NCI-H526 treated with DMSO at 0.1 percent for 48 hours (cell line): ENCODE data around the gene ZNF784.
A peak's percentile ranks its signal among the peaks of the same experiment; 100 is the strongest.
"Not testable (repeated sequence)": the region's sequence is repeated elsewhere in the genome, so short reads cannot be mapped to it uniquely, and the experiment has no call there.

Source experiments
- DNase-seq: peaks from one replicate; lab custom pipeline; 2025; lab: John Stamatoyannopoulos, UW

The ZNF784 gene

DNA sequence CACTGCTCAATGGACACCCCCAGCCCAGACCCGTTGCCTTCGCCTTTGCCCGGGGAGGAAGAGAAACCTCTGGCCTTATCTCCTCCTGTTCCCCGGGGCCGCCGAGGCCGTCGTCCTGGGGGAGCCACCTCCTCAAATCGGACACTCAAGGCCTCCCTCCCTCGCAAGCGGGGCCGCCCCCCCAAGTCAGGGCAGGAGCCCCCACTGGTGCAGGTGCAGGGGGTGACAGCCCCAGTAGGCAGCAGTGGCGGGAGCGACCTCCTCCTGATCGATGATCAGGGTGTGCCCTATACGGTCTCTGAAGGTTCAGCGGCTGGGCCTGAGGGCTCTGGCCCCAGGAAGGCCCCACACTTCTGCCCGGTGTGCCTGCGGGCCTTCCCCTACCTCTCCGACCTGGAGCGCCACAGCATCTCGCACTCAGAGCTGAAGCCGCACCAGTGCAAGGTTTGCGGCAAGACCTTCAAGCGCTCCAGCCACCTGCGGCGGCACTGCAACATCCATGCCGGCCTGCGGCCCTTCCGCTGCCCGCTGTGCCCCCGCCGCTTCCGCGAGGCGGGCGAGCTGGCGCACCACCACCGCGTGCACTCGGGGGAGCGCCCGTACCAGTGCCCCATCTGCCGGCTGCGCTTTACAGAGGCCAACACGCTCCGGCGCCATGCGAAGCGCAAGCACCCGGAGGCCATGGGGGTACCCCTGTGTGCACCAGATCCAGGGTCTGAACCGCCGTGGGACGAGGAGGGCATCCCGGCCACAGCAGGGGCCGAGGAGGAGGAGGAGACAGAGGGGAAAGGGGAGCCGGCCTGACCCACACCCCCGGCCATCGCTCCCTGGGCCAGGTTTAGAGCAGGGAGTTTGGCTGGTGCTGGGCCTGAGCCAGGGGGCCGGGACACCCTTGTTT is 22.0 kb downstream of the ZNF784 start:
- DNase-seq: no peak

DNA sequence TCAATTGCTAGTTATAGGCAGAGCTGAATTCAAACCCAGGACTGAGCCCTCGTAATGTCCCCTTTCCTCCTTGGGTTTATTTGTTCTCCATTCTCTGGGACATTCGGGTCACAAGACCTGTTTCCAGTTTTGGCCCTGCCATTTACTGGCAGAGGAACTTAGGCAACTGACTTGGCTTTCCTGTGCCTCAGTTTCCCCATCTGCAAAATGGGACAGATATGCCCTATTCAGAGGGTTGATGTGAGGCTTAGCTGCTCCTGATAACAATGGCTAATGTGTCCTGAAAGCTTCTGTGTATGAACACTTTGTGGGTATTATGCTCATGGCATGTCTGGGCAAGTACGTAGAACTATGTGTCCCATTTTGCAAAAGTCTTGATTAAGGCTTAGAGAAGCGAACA is 23.3 kb downstream of the ZNF784 start:
- no peak for DNase-seq

DNA sequence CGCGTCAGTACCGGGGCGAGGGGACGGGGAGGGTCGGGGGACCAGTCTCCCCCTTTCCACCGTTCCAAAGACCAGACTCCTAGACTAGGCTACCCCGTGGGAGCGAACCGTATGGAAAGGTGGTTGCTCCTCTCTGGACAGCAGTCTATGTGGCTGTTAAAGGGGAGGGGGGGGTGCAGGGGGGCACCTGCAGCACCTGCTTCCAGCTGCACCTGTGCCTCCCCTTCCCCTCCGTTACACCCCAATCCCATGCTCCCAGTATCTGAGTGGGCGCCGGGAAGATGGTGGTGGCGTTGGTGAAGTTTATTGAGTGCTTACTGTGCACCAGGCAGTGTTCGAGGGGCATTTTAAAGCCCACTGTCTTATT is 23.7 kb downstream of the ZNF784 start:
- no peak for DNase-seq

DNA sequence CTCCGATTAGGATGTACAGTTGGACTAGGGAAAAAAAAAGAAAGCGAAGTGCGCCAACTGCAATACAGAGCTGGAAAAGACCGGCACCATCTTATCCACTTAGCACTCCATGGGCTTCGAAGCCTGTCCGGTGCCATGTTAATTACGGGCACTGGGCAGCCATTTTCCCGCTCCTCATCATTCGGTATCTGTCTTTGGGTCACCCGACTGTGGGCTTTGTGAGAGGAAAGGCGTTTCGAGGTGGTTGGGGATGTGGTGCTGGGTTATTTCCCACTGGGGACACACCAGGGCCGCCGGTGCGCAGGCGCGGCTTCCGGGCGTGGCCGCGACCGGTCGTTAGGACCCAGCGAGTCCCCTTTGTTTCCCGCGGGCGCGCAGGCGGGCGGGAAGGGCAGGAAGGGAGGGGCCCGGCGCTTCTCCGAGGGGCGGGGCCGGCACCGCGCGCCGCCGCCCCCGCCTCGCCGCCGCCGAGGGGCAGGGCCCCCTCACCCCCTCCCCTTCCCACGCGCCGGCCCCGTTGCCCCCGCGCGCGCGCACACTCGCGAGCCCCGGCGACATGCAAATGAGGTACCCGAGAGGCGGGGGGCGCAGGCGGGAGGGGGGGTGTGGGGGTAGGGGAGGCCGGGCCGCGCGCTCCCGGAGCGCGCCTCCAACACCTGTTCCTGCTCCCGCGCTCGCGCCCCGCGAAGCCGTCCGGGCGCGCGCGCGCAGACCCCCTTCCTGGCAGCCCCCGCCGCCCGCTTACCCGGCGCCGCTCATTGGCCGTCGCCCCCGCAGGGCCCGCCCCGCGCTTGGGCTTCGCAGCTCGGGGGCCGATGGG is 24.3 kb downstream of the ZNF784 start, which contains the start of gene ZNF524:
TSS of gene ZNF524 (plus strand) at position 447 of the 820 bp plus-strand sequence. CDS start 1,825 bp downstream, outside the sequence.
- peak; percentile 98 for DNase-seq

DNA sequence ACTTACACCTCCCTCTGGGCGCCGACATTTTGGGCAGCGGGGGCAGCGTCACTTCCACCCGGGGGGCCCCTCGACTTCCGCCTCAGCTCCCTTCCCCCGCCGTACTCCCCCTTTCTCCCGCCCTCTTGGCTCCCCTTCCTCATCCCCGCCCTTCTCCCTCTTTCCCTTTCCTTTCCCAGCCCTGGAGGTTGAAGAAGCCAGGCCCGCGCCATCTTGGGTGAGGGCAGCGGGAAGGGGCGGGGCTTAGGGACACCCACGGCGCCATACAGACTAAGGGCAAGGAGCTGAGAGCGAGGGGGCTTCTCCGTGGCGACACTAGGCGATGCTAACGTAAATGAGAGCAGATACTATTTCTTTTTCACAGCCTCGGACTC is 24.9 kb downstream of the ZNF784 start, which contains the start of gene FIZ1:
TSS of gene FIZ1 (minus strand) at position 50 of the 374 bp plus-strand sequence. CDS start 1,652 bp downstream, outside the sequence.
- peak; percentile 98 for DNase-seq

DNA sequence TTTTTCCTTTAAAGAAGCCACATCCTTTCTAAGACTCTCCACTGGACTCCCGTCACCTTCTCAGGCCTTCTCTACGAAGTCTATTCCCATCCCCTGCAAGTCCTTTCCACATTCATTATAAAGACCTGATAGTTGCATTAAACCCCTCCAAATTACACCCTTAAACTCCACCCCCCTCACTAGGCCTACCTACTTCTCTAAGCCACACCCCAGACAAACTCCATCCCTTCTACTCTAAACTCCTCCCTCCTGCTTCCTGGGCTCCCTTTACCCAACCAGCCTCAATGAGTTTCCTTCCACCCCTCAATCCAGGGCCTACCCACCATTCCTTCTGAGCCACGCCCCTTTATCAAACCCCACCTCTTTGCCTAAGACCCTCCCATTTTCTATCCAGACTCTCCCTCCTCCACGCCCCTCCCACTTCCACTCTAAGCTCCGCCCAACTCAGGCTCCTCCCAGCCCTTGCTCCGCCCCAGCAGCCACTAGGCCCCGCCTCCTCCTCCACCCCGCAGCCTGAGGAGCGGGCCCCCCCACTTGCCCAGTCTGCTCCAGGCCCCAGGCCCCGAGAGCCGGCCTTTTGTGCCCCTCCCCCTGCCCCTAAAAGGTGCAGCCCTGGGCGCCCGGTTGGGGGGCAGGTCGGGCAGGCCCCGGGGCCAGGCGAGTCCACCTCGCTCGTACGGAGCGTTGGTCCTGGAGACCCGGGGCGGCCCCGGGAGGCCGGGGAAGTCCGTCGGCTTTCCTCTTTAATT is 25.5 kb downstream of the ZNF784 start:
- DNase-seq: peak; percentile 88

DNA sequence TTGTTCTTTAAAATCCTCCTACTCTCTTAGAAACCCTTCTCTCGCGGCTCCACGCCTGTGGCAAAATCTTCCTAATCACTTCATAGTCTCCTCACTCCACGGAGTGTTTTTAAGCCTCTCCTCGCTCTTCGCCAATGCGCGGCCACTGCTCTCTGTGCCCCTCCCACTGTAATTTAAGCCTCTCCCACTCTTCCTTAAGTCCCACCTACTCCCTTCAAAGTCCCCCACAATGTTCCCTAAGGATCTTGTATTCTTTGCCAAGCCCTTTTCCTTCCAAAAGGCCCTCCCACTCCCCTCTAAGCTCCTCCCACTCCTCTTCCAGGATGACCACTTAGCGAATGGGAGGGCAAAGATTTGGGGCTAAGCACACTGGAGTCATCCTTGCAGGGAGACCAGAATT is 26.3 kb downstream of the ZNF784 start:
- no peak for DNase-seq

DNA sequence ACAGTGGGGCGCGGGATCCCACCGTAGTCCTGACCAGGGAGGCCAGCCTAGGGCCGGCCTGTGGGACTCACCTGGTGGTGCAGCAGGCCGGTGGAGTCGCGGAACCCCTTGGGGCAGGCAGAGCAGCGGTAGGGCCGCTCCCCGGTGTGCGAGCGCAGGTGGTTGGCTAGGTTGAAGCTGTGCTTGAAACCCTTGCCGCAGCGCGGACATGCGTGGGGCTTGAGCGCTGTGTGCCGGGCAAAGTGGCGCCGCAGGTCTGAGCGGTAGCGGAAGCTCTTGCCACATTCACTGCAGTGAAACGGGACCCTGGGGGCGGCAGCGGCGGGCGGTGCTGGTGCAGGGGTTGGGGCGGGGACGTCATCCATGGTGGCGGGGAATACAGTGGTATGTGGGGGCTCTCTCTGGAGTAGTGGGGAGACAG is 26.9 kb downstream of the ZNF784 start:
- DNase-seq: no peak

DNA sequence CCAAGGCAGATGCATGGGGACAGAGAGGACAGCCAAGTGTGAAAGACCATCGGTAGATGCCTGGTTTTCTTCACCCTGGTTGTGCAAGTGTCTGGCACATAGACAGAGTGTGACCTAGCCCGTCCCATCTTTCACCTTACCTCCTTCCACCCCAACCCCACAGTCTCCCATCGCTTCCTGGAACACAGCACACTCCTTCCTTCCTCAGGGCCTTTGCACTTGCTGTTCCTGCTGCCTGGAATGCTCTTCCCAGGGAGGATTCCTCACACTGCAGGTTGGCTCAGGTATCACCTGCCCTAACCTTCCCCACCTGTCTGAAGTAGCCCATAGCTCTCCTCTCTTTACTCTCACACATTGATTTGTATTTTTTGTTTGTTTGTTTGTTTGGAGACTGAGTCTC is 28.1 kb downstream of the ZNF784 start:
- no peak for DNase-seq

DNA sequence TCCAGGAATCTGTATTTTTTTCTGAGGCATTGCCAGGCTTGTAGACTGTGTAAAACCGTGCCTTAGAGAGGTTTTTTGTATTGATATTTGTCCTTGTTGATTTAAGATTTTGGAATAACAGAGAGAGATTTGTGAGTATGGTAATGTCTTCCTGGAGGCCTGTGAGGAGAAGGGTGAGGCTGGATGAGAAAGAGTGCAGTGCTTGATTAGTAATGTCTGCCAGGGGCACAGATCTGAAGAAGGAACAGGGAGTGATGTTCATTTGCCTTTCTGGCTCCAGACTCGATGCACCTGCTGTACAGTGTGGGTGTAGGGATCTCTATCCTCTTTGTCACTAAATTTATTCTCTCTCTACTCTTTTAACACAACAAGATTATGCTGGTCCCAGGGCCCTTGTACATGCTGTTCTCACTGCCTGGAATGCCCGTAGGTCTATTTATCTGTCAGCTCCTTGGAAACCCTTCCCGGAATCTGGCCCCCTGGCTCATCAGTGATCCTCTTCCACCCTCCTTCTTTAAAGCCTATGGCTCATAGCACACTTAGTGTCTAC is 29.3 kb downstream of the ZNF784 start:
- DNase-seq: no peak

DNA sequence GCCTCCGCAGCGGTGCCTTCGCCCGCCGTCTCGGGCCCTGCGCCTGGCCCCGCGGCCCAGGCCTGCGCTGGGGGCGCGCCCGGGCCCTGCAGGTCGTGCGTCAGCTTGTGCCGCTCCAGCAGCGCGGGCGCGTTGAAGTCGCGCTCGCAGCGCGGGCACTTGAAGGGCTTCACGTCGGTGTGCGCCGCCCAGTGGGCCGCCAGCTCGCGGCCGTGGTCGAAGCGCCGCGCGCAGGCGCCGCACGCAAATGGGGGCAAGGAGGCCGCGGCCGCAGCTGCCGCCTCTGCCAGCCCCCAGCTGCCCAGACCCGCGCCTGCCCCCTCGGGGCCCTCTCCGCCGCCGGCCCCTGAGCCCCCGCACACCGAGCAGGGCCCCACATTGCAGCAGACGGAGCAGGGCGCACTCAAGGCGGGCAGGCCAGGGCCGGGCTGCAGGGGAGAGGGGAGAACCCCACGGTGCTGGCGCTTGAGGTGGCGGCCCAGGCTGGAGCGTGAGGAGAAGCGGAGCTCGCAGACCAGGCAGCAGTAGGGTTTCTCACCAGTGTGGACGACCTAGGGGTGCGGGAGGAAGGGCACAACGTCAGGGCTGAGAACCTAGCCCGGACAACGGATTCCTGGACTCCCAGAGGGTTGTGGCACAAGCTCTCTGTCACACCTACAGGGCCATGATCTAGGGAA is 31.1 kb downstream of the ZNF784 start:
- DNase-seq: no peak

DNA sequence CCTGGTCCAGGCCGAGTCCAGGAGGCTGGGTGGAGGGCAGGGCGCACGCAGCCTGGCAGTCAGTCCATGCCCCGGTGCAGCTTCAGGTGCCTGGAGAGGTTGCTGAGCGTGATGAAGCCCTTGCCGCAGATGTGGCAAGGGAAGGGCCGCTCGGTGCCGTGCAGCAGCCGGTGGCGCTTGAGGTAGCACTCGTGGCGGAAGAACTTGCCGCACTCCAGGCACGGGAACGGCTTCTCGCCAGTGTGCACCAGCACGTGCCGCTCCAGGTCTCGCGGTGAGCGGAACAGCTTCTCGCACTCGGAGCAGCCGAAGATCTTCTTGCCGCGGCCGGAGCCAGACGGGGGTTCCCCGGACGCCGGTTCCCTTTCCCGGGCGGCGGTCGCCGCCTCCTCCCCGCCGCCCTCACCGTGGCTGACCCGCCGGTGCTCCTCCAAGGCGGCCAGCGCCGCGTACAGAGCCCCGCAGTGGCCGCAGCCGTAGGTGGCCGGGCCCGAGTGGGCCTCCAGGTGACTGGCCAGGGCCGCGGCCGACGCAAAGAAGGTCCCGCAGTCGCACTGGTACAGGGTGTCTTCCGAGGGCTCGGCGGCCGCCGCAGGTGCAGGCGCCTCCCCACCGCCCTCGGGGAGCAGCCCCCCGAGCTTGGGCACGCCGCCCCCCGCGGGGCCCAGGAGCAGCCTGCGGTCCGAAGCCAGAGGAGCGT is 31.8 kb downstream of the ZNF784 start:
- no peak for DNase-seq

DNA sequence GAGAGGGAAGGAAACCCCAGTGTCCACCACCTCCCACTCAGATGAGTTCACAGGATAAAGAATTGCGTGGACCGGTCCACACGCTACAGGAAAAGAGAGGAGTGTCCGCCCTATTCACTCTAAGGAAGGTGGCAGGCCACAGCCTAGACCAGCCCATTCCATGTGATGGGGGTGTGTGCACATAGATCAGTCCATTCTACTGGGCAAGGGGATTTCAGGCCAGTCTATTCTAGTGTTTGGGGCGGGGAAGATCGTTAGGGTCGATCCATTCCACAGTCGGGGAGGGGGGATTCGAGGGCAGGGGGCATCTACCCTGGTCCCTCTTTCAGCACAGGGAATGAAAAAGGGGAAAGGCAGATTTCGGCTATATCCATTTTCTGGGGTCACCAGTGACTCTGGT is 32.8 kb downstream of the ZNF784 start:
- no peak for DNase-seq

DNA sequence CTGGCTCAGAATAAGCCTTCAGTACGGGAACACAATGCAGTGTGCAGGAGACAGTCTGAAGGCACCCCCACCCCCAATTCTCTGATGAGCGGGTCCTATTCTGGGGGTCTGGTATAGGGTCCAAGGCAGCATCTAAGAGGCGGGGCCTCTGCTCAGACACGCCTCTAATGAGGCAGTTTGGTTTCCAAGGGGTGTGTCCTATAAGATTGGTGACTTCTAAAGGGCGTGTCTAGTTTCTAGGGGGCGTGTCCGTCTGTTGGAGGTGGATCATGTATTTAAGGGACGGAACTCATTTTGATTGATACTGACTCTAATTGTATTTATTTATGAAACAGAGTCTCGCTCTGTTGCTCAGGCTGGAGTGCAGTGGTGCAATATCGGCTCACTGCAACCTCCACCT is 33.7 kb downstream of the ZNF784 start:
- DNase-seq: no peak

DNA sequence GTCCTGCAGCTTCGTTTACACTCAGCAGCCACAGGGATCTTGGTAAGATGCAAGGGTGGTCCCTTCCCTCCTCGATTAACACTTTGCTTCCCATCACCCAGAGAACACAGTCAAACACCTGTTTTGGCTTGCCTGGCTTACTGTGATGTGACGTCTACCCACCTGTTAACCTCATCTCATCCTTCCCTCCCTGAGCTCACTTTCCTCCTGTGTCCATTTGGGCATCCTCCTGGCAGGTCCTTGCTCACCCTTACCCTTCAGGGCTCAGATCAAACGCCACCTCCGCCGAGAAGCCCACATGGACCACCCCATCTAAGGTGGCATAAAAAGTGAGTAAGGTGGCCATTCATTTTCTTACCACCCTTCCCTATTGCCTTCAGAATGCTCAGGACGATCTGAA is 34.3 kb downstream of the ZNF784 start:
- no peak for DNase-seq

DNA sequence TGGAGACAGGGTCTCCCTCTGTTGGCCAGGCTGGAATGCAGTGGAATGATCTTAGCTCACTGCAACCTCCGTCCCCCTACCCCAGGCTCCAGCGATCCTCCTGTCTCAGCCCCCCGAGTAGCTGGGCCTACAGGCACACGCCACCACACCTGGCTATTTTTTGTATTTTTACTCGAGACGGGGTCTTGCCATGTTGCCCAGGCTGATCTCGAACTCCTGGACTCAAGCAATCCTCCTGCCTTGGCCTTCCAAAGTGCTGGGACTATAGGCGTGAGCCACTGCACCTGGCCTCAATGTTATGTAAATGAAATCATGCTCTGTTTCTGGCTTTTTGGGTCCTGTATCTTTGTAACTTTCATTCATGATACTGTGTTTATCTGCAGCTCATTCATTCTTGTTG is 35.6 kb downstream of the ZNF784 start:
- DNase-seq: no peak

DNA sequence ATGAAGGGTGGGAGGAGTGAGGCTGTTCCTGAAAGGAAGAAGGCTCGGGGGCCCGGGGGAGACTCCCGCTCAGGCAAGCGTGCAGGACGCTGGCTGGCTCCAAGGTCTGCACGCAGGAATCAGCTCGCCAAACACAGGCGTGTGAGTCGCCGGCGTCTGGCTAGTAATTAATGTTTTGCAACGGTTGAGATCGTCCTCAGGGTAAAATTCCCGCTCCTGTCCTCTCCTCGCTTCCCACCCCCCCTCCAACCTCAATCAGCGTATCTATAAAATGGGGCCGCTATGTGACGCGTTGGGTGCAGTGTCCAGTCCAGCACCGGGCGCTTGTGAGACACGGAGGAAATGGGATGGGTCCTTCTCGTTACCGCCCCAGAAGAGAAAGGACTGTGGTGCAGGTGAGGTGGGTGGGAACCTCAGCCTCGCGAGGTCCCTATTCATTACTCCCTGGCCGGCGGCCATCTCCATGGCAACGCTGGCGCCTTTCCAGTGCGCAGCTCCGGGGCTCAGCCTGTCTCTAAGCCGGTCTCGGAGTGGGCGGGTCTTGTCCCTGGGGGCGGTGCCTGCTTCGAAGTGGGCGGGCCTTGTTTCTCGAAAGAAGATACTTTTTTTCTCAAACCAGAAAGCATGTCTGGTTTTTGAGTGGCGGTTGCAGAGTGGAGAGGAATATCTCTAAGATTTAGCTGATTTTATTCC is 37.2 kb downstream of the ZNF784 start:
- peak; percentile 93 for DNase-seq

DNA sequence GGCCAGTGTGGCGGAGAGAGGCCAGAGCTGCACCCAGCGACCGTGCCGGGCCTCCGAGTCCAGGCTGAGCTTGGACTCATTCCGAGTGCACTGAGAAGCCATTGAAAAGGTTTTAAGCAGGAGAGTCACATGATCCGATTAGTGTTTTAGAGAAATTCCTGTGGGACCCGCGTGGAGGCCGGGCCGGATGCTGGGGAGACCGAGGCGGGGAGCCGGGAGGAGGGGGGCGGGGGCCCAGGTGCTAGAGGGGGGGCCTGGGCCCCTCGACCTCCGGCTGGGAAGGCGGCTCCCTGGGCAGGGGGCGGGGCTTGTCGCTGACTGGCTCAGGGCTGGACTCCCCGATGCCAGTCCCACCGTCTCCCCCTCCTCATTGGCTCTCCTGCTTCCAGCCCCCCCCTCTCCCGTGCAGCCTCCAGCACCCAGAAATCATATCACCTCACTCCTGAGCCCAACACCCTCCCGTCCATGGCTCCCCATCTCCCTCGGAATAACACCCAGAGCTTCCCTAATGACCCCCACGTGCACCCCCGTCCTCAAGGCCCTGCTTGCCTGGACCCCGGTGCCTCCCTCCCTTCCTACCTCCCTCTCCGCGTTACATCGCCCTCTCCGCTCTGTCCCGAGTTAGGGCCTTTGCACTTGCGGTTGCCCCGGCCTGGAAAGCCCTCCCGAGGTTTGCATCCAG is 38.6 kb downstream of the ZNF784 start:
- DNase-seq: peak; percentile 68

DNA sequence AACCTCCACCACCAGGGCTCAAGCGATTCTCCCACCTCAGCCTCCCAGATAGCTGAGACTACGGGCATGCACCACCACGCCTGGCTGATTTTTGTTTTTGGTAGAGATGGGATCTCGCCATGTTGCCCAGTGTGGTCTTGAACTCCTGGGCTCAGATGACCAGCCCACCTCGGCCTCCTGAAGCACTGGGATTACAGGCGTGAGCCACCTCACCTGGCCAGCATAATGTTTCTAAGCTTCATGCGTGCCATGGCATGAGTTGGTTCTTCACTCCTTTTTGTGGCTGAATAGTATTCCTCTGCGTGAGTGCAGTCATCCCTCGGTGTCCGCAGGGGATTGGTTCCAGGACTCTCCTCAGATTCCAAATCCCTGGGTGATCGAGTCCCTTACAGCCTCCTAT is 39.5 kb downstream of the ZNF784 start:
- DNase-seq: no peak

DNA sequence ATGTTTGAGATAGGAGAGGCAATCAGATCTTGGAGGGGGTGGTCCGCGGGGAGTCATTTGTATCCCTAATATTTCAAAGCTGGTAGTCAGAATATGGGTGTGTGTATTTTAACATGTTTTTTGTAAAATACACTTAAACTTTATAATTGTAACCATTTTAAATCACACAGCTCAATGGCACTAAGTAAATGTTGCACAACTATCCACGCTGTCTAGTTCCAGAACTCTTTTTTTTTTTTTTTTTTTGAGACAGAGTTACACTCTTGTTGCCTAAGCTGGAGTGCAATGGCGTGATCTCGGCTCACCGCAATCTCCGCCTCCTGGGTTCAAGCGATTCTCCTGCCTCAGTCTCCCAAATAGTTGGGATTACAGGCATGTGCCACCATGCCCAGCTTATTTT is 40.5 kb downstream of the ZNF784 start:
- not testable (repeated sequence) for DNase-seq
